HG03565 (cell line): ENCODE data around the gene NRXN3.

ENCODE experiments used
- ATAC-seq: cut with Tn5 transposase; IDR thresholded peaks from one replicate; pipeline ENCODE4 v1.9.1; 2021; ENCODE audit warnings: mild to moderate bottlenecking, moderate library complexity; ENCODE audit not compliant: unreplicated experiment

Gene NRXN3

GRCh38 chr14:79690960-79691359, 1520.8 kb downstream of the NRXN3 start:
- no peak for ATAC-seq

GRCh38 chr14:79693935-79694334, 1523.8 kb downstream of the NRXN3 start:
- no peak for ATAC-seq

- no peak for ATAC-seq
Observed at GRCh38 chr14:79695307-79695706, 1525.1 kb downstream of the NRXN3 start.

GRCh38 chr14:79698298-79698711, 1528.1 kb downstream of the NRXN3 start:
- ATAC-seq = no peak

GRCh38 chr14:79699206-79699605, 1529.0 kb downstream of the NRXN3 start:
- no peak for ATAC-seq

- no peak for ATAC-seq
Observed at GRCh38 chr14:79701371-79701770, 1531.2 kb downstream of the NRXN3 start.

- ATAC-seq = no peak
Observed at GRCh38 chr14:79702197-79702596, 1532.0 kb downstream of the NRXN3 start.

GRCh38 chr14:79703209-79703608, 1533.0 kb downstream of the NRXN3 start:
- ATAC-seq = no peak

GRCh38 chr14:79704041-79704807, 1534.1 kb downstream of the NRXN3 start:
- ATAC-seq = no peak

GRCh38 chr14:79705126-79705894, 1535.1 kb downstream of the NRXN3 start:
- ATAC-seq = no peak

- no peak for ATAC-seq
Observed at GRCh38 chr14:79706382-79706781, 1536.2 kb downstream of the NRXN3 start.

GRCh38 chr14:79708426-79709388, 1538.5 kb downstream of the NRXN3 start:
- ATAC-seq = no peak

GRCh38 chr14:79709573-79709972, 1539.4 kb downstream of the NRXN3 start:
- ATAC-seq = no peak

- ATAC-seq = no peak
Observed at GRCh38 chr14:79712302-79712950, 1542.3 kb downstream of the NRXN3 start.

GRCh38 chr14:79721399-79722084, 1551.4 kb downstream of the NRXN3 start:
- no peak for ATAC-seq

- ATAC-seq = no peak
Observed at GRCh38 chr14:79724934-79725717, 1555.0 kb downstream of the NRXN3 start.

GRCh38 chr14:79727900-79728299, 1557.7 kb downstream of the NRXN3 start:
- no peak for ATAC-seq

- ATAC-seq = no peak
Observed at GRCh38 chr14:79728331-79728730, 1558.2 kb downstream of the NRXN3 start.

GRCh38 chr14:79729731-79730130, 1559.6 kb downstream of the NRXN3 start:
- ATAC-seq = no peak
